Measurements from ENCODE around the gene CKS2. TPM values are rescaled to one million over a fixed set of nuclear protein-coding genes. Genes with fewer than 3 reads are reported as not detected.

Gene CKS2
- total RNA-seq, 1 donor from 2014 or later, result 25.5 TPM

- DNase-seq (ENCODE audit: low read depth), result no peak
Measured at GRCh38 chr9:89346696-89347095, 35.7 kb downstream of the CKS2 start.

GRCh38 chr9:89347651-89348050, 36.7 kb downstream of the CKS2 start:
- no peak for DNase-seq (ENCODE audit: low read depth)

DNA sequence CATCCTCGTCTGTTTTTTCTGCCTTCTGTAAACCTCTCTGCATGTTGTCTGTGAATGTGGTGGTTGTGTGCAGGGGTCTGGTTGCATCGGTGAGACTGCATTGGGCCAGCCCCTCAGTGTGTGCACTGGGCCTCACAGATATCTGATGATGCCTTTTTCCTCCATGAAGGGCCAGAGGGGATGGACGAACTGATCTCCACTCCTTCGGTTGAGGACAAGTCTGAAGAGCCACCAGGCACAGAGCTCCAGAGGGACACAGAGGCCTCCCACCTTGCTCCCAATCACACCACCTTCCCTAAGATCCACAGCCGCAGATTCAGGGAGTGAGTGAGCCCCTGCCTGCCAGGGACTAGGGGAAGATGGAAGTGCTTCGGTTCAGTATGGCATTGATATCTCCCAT, 38.6 kb downstream of the CKS2 start:
- DNase-seq (ENCODE audit: low read depth), result no peak

GRCh38 chr9:89350988-89351557, 40.1 kb downstream of the CKS2 start:
- no peak for DNase-seq (ENCODE audit: low read depth)

DNA sequence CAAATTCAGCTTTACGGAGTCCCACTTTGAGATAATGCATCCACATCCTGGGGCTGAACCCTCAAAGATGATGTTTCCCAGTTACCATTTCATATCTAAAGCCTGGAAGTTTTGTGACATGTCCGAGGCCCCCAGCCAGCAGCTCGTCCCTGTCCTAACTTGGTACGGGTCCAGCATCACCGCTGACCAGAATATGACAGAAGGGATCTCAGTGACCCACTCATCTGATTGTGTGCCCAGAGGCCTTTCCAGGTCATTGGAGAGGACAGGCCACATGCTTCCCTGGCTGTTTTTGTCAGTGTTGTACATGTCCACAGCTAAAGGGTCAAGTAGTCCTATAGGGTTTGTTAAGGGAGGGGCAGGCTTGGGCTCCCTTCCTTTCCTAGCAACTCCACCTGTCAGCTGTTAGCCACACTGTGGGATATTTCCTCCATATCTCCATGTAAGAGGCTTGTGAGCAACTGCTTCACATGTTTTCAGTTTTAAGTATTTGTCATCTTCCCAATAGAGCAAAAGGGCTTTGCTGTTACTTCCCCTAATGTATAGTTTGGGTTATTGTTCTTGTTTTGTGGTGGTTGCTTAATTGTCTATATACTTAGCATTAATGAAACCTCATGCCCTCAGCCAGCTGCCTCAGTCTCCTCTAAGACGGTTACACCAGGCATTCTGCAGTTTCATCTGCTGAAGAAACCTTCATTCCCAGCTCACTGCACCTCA, 40.7 kb downstream of the CKS2 start:
- peak; percentile 29 for DNase-seq (ENCODE audit: low read depth)

DNA sequence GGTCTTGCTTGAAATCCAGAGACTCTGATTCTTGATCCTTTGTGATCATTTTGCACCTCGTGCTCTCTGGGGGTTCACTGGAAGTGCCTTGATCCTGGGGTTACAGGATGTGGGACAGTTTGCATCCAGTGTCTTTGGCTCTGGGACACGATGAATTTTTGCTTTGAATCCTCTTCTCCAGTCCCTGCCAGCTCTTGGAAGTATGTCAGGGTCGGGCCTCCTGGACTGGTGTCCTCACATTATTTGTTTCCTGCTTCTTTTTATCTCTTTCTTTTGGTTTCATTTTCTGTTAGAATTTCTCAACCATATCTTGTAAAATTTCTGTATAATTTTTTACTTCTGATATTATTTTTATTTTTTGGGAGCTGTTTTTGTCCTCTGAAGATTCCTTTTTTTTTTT, 41.5 kb downstream of the CKS2 start:
- no peak for DNase-seq (ENCODE audit: low read depth)

DNA sequence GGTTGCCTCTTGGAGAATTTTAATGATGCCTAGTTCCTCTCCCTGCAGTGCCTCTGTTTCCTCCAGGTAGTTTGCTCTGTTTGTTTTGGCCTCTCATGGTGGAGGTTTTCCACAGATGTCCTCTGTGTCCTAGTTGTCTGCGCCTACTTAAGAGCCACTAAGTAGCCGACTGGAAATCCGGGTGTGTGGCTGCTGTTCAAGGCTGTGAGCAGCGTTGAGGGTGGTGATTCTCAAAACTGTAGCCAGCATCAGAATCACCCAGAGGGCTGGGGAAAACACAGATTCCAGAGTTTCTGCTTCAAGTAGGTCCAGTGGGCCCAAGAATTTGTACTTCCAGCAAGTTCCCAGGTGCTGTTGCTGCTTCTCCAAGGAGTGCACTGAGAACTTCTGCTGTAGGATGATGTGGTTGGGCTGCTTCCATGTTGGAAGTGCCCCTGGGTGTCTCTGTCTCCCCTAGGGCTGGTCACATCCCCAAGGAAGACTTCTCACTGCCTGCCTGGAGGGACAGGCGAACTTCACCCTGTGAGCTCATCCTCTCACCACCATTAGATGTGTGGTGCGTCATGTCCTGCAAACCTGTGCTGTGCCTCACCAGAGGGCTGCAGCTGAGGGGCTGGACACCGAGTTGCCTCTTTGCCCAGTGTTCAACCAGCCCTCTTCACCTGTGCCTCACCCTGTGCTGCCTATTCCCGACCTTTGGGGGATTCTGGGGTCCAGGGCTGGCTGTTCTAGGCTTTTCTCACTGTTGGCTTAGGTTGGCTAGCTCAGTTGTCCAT, 42.1 kb downstream of the CKS2 start:
- DNase-seq (ENCODE audit: low read depth), result no peak

DNA sequence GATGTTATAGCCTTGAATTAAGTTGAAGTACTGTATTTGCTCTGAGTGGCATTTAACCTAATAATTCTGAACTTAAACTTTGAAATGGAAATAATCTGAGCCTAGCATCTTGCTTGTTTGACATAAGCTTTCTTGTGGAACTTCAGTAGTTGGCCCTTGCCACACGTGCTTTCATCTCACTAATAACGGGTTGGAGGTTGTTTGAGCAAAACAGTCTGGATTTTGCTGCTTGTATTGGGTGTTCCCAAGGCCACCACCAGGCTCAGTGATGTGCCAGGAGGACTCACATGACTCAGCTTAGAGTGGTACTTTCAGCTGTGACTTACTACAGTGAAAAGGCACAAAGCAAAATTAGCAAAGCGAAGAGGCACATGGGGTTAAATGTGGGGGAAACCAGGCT, 43.0 kb downstream of the CKS2 start:
- DNase-seq (ENCODE audit: low read depth), result no peak

- DNase-seq (ENCODE audit: low read depth), result no peak
Measured at GRCh38 chr9:89354471-89354870, 43.5 kb downstream of the CKS2 start.

GRCh38 chr9:89356782-89357181, 45.8 kb downstream of the CKS2 start:
- DNase-seq (ENCODE audit: low read depth), result no peak

DNA sequence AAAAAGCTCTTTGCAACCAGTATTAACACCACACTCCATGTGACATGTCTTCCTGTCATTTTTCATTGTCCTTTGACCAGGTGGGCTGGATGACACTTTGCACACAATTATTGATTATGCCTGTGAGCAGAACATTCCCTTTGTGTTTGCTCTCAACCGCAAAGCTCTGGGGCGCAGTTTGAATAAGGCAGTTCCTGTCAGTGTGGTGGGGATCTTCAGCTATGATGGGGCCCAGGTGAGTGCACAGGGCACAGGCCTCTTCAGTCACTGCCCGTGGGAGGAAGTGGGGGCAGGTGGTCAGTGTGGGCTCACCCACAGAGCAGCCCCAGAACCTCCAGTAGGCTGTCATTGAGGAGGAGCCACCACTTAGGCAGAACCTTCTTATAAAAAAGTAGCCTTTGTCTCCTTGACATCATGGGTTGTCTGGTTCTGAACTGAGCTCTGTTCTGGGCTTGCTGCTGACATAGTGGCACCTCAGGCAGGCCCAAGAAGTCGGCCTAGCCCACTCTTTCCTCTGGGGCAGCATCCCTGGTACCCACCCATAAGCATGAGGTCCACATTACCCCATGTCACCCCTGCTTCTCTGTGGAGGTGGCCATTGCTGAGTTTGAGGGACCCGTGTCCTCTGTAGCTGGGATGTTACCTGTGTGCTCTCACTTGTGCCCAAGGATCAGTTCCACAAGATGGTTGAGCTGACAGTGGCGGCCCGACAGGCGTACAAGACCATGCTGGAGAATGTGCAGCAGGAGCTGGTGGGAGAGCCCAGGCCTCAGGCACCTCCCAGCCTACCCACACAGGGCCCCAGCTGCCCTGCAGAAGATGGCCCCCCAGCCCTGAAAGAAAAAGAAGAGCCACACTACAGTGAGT, 46.6 kb downstream of the CKS2 start:
- no peak for DNase-seq (ENCODE audit: low read depth)

GRCh38 chr9:89358376-89358916, 47.5 kb downstream of the CKS2 start:
- no peak for DNase-seq (ENCODE audit: low read depth)

DNA sequence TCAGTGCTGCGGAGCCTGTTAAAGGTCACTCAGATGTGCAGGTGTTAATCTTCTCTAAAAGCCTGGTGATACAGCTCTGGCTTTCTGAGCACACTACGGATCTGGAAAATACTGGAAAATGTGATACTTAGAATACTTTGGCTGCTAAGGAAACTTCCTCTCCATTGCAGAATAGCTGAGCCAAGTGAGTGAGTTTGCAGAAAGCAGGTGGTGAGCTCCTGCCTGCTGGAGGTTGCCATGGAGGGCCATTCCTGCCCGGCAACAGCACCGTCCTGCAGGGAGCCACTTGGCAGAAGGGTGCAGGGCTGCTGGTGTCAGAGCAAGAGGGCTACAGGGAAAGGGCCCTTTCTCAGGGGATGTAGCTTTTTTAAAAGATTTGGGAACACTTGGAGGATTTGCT, 48.0 kb downstream of the CKS2 start:
- DNase-seq (ENCODE audit: low read depth), result peak; percentile 14

DNA sequence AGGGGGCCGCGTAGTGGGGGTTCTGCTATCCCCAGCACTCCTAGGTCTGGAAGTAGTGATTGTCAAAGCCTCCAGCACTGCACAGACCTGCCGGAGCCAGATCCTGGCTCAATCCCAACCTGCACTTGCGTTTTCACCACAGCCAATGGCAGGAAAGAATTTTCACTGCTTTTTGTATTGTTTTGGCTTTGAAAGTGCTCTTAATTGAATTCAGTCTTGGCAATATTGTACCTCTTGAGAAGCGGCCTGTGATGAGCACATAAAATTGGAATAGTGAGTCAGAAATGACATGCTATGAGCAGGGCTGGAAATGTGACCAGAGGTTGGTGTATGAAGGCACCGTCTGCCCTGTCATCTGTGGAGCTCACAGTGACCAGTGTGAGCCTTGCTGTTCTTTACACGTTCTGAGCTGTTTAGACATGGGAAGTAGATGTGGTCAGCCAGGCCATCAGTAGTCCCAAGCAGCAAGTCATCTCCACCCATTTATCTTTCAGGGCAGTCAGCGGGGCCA, 48.8 kb downstream of the CKS2 start:
- DNase-seq (ENCODE audit: low read depth), result no peak

GRCh38 chr9:89360465-89360864, 49.5 kb downstream of the CKS2 start:
- no peak for DNase-seq (ENCODE audit: low read depth)

DNA sequence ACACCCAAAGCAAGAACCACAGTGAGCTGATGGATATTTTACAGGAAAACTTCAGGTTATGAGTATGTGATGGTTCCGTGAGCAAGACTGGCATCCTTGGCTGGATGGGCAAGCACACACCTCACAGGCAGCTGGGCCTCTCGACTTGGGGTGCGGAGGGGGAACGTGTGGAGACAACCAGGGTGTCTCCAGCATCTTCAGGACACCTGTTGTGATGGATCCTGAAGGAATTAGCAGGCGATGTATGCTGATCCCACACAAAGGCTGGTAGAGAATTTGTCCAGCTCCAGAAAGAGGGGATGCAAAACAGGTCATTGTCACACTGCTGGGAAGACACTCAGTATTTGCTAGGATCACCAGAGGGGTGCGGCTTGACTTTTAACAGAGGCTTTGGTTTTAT, 50.0 kb downstream of the CKS2 start:
- DNase-seq (ENCODE audit: low read depth), result no peak

DNA sequence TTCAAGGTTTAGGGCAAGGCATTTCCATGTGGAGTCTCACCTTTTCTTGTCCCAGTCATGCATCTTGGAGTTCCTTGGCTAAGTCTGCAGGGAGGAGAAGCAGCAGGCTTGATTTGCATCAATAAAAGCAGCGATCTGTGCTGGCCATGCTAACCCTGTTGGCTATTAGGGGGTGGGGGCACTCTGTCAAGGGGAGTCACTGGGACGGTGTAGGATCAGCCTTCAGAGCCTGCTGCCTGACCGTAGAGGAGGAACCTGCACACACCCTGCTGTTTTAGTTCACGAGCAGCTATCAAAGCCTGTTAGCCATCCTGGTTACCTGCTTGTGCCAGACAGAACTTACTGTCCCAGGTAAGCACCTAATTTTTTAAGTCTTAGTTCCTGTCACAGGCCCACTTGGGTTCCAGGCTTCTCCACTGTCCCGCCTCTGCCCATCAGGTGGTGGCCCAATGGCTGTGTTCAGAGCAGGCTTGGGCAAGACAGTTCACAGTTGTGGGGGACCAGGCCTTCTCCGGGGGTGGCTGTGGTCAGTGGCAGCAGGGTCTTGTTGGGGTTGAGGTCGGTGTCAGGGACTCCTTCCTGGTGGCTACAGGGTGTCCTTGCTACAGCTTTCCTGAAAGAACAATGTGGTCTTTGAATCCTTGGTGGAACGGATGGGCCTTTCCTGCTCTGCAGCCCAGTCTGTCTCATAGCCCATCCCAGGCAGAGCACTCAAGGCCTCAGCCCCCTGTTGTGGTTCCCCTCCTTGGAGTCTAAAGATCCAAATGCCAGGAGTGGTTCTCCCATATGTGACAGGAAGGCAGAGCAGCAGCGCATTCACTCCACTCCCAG, 51.0 kb downstream of the CKS2 start:
- DNase-seq (ENCODE audit: low read depth), result no peak

DNA sequence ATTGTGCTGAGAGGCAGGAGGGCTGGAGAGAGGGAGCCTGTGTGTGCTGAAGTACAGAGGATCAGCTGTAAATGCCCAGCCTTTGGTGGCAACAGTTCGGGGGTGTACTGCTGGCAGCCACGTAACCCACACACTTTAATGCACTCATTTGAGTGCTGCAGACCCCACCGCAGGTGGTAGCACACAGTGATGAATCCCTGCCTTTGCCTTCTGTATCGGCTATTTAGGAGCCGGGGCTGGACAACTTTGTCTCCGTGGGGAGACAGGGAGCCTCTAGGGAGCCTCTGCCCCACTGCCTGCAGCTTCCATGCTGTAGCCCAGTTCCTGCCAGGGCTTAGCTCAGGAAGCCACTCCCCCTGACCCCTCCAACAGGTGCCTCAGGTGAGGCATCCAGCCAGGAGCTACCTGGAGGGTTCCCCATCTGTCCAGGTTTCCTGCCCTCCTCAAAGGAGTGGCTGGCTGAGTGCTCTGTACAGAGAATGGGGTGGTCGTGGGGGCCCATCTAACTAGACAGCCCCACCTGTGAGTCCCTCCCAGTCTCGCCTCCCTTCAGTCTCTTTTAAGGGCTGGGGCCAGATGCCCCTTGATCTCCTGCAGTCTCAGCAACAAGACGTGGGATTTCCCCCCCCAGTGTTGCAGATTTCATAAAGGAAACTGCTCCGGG, 51.8 kb downstream of the CKS2 start:
- no peak for DNase-seq (ENCODE audit: low read depth)

- no peak for DNase-seq (ENCODE audit: low read depth)
Measured at GRCh38 chr9:89363311-89363670, 52.3 kb downstream of the CKS2 start.

All from myocyte (in vitro differentiated cells).